Endothelial cell of umbilical vein (primary cell): ENCODE data around the gene HTRA3. TPM values are rescaled to one million over a fixed set of nuclear protein-coding genes. Genes with fewer than 3 reads are reported as not detected.

Experiments used
- BruUV-seq: library from RNA; stranded (reverse); fragments of 400-500 nt; replicated peaks from 2 replicates; lab custom pipeline; 2021; lab: Mats Ljungman, UMichigan
- CTCF ChIA-PET: fragments of 300-600, 350-600 bp; sonication (Branson Sonifier 250); formaldehyde crosslinking; loops from one replicate; lab custom pipeline; 2021; ENCODE audit warnings: antibody characterized with exemption, inconsistent platforms; lab: Charles Lee
- POLR2A ChIA-PET: fragments of 300-600, 350-600 bp; sonication (Branson Sonifier 250); formaldehyde crosslinking; loops from one replicate; lab custom pipeline; 2021; ENCODE audit warnings: antibody characterized with exemption, inconsistent platforms; lab: Charles Lee
- DNase-seq: peaks from one replicate; pipeline ENCODE4 v3.0.0-alpha.2; 2011; ENCODE audit warnings: low read depth, low spot score
- FAIRE-seq: peaks from 2 replicates; lab custom pipeline; 2011; peaks lifted over from hg19 to GRCh38; lab: Jason Lieb, UNC
- H2AFZ ChIP-seq: 2 replicates; pipeline ENCODE4 v1.6.0; 2012; ENCODE audit warnings: low read depth, low read length, control low read depth, inconsistent platforms
- H3K27ac ChIP-seq: 2 replicates; pipeline ENCODE4 v1.5.1; 2011; ENCODE audit warnings: low read depth, mild to moderate bottlenecking, control low read depth, low read length, moderate library complexity; ENCODE audit not compliant: insufficient read depth
- H3K27me3 ChIP-seq, 2 experiments: 2 replicates each; pipeline versions ENCODE4 v1.6.0 to v1.6.1; 2011; ENCODE audit warnings: low read length in 2 of 2, mixed read lengths in 1 of 2; ENCODE audit not compliant: control insufficient read depth in 2 of 2, insufficient read depth in 2 of 2
- H3K36me3 ChIP-seq, 2 experiments: 2 replicates in 1 of 2; 3 replicates in 1 of 2; pipeline ENCODE4 v1.5.1; 2011; ENCODE audit warnings: low read length in 2 of 2, mild to moderate bottlenecking in 1 of 2, moderate library complexity in 1 of 2; ENCODE audit not compliant: control insufficient read depth in 2 of 2, insufficient read depth in 2 of 2; ENCODE audit errors: extremely low read depth in 1 of 2
- H3K4me1 ChIP-seq: 3 replicates; pipeline ENCODE4 v1.5.1; 2011; ENCODE audit warnings: mild to moderate bottlenecking, low read length; ENCODE audit not compliant: control insufficient read depth, insufficient read depth; ENCODE audit errors: extremely low read depth
- H3K4me2 ChIP-seq: 2 replicates; pipeline ENCODE4 v1.6.1; 2011; ENCODE audit warnings: low read length, control low read depth, mixed read lengths; ENCODE audit not compliant: insufficient read depth
- H3K4me3 ChIP-seq, 3 experiments: fragments of 200-600 bp in 1 of 3; sonication (generic), shearing (Covaris generic) in 1 of 3; replicated peaks in 1 of 3; 2 replicates each; pipeline ENCODE4 v1.5.1; 2011 to 2016; ENCODE audit warnings: control low read depth in 3 of 3, low read length in 3 of 3, mild to moderate bottlenecking in 2 of 3, inconsistent platforms in 1 of 3, low read depth in 1 of 3, moderate library complexity in 1 of 3; ENCODE audit not compliant: insufficient read depth in 1 of 3
- H3K79me2 ChIP-seq: 2 replicates; pipeline ENCODE4 v1.6.0; 2012; ENCODE audit warnings: low read length, inconsistent platforms; ENCODE audit not compliant: control insufficient read depth, insufficient read depth
- H3K9ac ChIP-seq: replicated peaks from 2 replicates; pipeline ENCODE3; 2011; ENCODE audit warnings: low read length, control low read depth; ENCODE audit not compliant: insufficient read depth; ENCODE audit errors: extremely low read depth
- H3K9me1 ChIP-seq: replicated peaks from 3 replicates; pipeline ENCODE4 v1.6.0; 2011; ENCODE audit warnings: mild to moderate bottlenecking, low read length; ENCODE audit not compliant: control insufficient read depth, insufficient read depth; ENCODE audit errors: extremely low read depth
- H3K9me3 ChIP-seq: replicated peaks from 2 replicates; pipeline ENCODE4 v1.5.1; 2012; ENCODE audit warnings: low read length, inconsistent platforms; ENCODE audit not compliant: control insufficient read depth, insufficient read depth
- H4K20me1 ChIP-seq: replicated peaks from 2 replicates; pipeline ENCODE3; 2011; ENCODE audit warnings: mild to moderate bottlenecking, low read length; ENCODE audit not compliant: control insufficient read depth, insufficient read depth; ENCODE audit errors: extremely low read depth
- EZH2 ChIP-seq: IDR thresholded peaks from 2 replicates; pipeline ENCODE4 v1.6.1; 2012; ENCODE audit warnings: borderline replicate concordance, low read depth, mild to moderate bottlenecking, moderate library complexity, low read length, inconsistent platforms; ENCODE audit not compliant: severe bottlenecking
- FOS ChIP-seq: IDR thresholded peaks from 2 replicates; pipeline ENCODE4 v1.6.1; 2011; ENCODE audit warnings: mild to moderate bottlenecking, low read length, moderate library complexity, borderline replicate concordance; ENCODE audit not compliant: insufficient read depth
- GATA2 ChIP-seq: IDR thresholded peaks from 2 replicates; pipeline ENCODE4 v1.7.0; 2011; ENCODE audit warnings: low read depth, mild to moderate bottlenecking, moderate library complexity, mixed read lengths, low read length; ENCODE audit not compliant: insufficient read length, insufficient read depth
- JUN ChIP-seq: IDR thresholded peaks from 2 replicates; pipeline ENCODE4 v1.6.1; 2011; ENCODE audit warnings: borderline replicate concordance, low read depth; ENCODE audit not compliant: insufficient read length, insufficient read depth
- MYC ChIP-seq: IDR thresholded peaks from one replicate; pipeline ENCODE4 v1.6.1; 2011; ENCODE audit warnings: mild to moderate bottlenecking, low read depth, low read length
- POLR2A ChIP-seq: IDR thresholded peaks from 2 replicates; pipeline ENCODE4 v1.6.1; 2012; ENCODE audit warnings: low read depth, mild to moderate bottlenecking, control low read depth, low read length
- POLR2AphosphoS5 ChIP-seq: IDR thresholded peaks from 2 replicates; pipeline ENCODE4 v1.6.1; 2012; ENCODE audit warnings: low read depth, mild to moderate bottlenecking, control low read depth, low read length, moderate library complexity; ENCODE audit not compliant: insufficient read depth
- dilution Hi-C: fragments of 300-500 bp; cut with MboI; formaldehyde crosslinking; loops from one replicate; pipeline ENCODE4 v1.15.0; 2019; ENCODE audit warnings: low sequenced_read_pairs; ENCODE audit not compliant: extremely low pct_ligation_motif_present
- intact Hi-C: fragments of 100-400 bp; cut with micrococcal nuclease; formaldehyde crosslinking; loops from one replicate; pipeline ENCODE4 v1.10.0; 2022
- polyA plus RNA-seq, 4 experiments: library from polyadenylated mRNA; depleted of rRNA in 3 of 4; stranded (reverse) in 3 of 4; unstranded in 1 of 4; fragments of >200 nt; gene quantifications; 2 replicates each; pipeline versions ENCODE4 v1.2.1 to v1.2.3, GENCODE V29; 2011 to 2012; ENCODE audit warnings: missing spikeins in 1 of 4
- total RNA-seq: library from RNA; stranded (reverse); gene quantifications from 2 replicates; pipeline ENCODE4 v1.2.3, GENCODE V29; 2021
- TF ChIP-seq, protein P1 (sequence below): IDR thresholded peaks from 2 replicates; pipeline ENCODE4 v1.6.1; 2011; ENCODE audit not compliant: insufficient read depth, insufficient read length

Gene HTRA3
- total and polyA plus RNA-seq, 2 donors (not counting 3 experiments of a cell fraction or from before 2014, with no cell fraction given), result 9.0 to 12.0 TPM

DNA sequence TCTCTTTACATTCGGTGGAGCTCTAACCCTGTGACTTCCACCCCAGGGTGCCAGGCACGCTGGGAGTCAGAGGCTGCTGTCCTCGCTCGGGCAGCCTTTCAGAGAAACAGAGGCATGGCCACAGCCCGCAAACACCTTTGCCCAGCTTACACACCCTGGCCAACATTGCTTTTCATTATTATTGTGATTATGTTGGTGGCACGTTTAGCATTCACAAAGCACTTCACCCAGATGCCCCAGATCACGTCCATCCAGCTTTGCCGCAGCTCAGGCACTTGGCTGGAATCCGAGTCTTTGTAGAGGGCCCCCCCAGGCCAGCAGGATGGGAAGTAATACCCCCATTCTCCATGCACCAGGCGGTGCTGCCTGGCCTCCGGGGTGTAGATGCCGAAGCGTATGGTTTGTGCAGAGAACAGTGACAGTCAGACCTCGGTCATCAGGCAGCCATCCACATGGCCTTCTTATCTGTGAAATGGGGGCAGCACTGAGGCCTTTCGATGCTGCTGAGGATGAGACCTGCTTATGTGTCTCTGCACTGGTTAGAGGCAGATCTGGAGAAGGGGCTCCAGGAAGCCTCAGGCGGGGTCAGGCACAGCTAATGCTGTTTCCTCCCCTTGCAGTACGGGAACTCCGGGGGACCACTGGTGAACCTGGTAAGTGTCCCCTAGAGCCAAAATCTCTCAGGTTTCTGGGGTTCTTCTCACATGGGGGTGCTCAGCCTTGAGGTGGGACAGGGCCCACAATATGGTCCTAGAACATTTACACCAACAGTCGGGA lies 22.3 kb downstream of the HTRA3 start:
- no peak for FAIRE-seq

DNA sequence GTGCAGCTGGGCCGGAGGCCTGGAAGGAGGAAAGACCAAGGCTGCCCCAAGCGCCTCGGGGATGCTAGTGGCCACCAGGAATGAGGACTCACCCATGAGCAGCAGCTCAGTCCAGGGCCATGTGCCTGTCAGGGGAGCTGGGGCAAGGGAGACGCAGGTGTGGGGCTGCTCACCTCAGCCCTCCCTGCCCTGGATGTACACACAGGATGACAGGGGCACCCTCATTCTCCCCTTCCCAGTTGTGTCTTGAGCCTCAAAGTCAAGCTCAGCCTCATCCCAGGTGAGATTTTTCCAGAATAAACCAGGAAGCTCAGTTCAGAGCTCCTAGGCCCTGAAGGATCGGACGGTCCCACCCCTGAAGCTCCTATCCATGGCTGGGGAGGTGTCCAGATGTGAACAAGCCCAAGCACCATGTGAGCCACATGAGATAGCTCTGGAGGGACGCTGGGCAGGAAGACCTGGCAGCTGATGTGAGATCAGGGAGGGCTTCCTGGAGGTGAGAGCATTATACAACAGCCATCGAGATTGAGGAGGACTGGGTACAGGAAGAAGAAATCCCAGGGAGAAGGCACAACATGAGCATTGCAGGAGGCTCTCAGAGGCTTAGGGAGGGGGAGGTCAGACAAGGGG lies 23.0 kb downstream of the HTRA3 start:
- Histone ChIP-seq H3K9me1 (no peaks in the 10 kb centered on the region), H3K4me3 (no peak overlapping the region), H3K4me1 (no peaks in the 10 kb centered on the region), H3K9me3 (no peaks in the 10 kb centered on the region), H3K4me2 (no peak overlapping the region), H3K27me3 (no peaks in the 10 kb centered on the region), H4K20me1 (no peaks in the 10 kb centered on the region), H3K27ac (no peak overlapping the region), H3K36me3 (no peaks in the 10 kb centered on the region), H2AFZ (no peak overlapping the region), H3K9ac (no peak overlapping the region), H3K79me2 (no peaks in the 10 kb centered on the region)
- no peak for DNase-seq
- BruUV-seq, result no TSS peak
- FAIRE-seq, result no peak
- ChIA-PET CTCF (interaction anchor here (0.8 kb wide), 2 partner anchors 43 to 101 kb away, joined by 3 to 4 read pairs; no protein-coding TSS in a partner anchor), POLR2A (no interaction called here)
- TF ChIP-seq FOS (no peak), MYC (no peak), EZH2 (no peak), POLR2A (no peak), GATA2 (no peak)
- dilution Hi-C loops, result no loop called here
- intact Hi-C loops, result no loop called here

More for the DNA sequence above, 22.3 kb downstream of the HTRA3 start:
- CTCF ChIA-PET, result interaction anchor here (0.8 to 2.0 kb wide), 3 partner anchors 12 to 102 kb away, joined by 3 to 5 read pairs (median 4); no protein-coding TSS in a partner anchor
- no peaks in the 10 kb centered on the region for H3K36me3 ChIP-seq
- no peaks in the 10 kb centered on the region for H3K79me2 ChIP-seq
- BruUV-seq, result no TSS peak
- H3K4me1 ChIP-seq, result no peaks in the 10 kb centered on the region
- H3K9me3 ChIP-seq, result no peaks in the 10 kb centered on the region
- H3K9me1 ChIP-seq, result no peaks in the 10 kb centered on the region
- H3K4me2 ChIP-seq, result no peak overlapping the region
- POLR2A ChIA-PET, result no interaction called here
- H3K4me3 ChIP-seq, result no peak overlapping the region
- dilution Hi-C loops (no loop called here), intact Hi-C loops (no loop called here)
- no peaks in the 10 kb centered on the region for H4K20me1 ChIP-seq
- H2AFZ ChIP-seq, result no peak overlapping the region
- TF ChIP-seq MYC, result no peak
- no peak for TF ChIP-seq POLR2AphosphoS5
- no peak for TF ChIP-seq JUN
- TF ChIP-seq GATA2, result no peak
- TF ChIP-seq FOS, result no peak
- TF ChIP-seq, protein P1, sequence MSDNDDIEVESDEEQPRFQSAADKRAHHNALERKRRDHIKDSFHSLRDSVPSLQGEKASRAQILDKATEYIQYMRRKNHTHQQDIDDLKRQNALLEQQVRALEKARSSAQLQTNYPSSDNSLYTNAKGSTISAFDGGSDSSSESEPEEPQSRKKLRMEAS, result no peak
- TF ChIP-seq POLR2A, result no peak
- DNase-seq, result no peak
- H3K27me3 ChIP-seq, result no peaks in the 10 kb centered on the region
- no peak overlapping the region for H3K9ac ChIP-seq
- H3K27ac ChIP-seq, result no peak overlapping the region
